ENCODE data around the gene ANKRD63.

The ANKRD63 gene

GRCh38 chr15:40265355-40265754 lies 17.5 kb downstream of the ANKRD63 start:
- no peak overlapping the region for H2BK5ac ChIP-seq (ENCODE audit: low read length)
- peaks cover 0 to under 1% of the 10 kb centered on the region in 2 donors for H3K9me3 ChIP-seq (replicated peaks in 1 of 2; ENCODE audit: control insufficient read depth in 2 of 2, insufficient read depth in 1 of 2, low read depth in 1 of 2, low read length in 2 of 2)
- H3K4ac ChIP-seq (ENCODE audit: low read length): no peak overlapping the region
- no peak overlapping the region for H3K14ac ChIP-seq (ENCODE audit: low read length)
- H2BK120ac ChIP-seq (ENCODE audit: low read depth, low read length): no peak overlapping the region
- no peak overlapping the region for H3K27ac ChIP-seq (replicated peaks; ENCODE audit: low read length)
- H3K18ac ChIP-seq (ENCODE audit: low read length): no peak overlapping the region
- no peak overlapping the region for H4K91ac ChIP-seq (ENCODE audit: low read depth, low read length, poor library complexity)
- H2BK15ac ChIP-seq (ENCODE audit: low read length): no peak overlapping the region
- WGBS, 2 donors (ENCODE audit: extremely low coverage in 2 of 2, insufficient read length in 2 of 2, insufficient replicate concordance in 1 of 2): no CpG with 5 or more reads among the region's 10 CpGs
- H3K23ac ChIP-seq (ENCODE audit: low read depth, low read length, poor library complexity): no peak overlapping the region
- H3K9ac ChIP-seq (ENCODE audit: low read depth, low read length, poor library complexity): no peak overlapping the region
- no peak for DNase-seq (ENCODE audit: low spot score)
- no peak overlapping the region for H2AFZ ChIP-seq (ENCODE audit: low read length)
- no peaks in the 10 kb centered on the region for H3K79me1 ChIP-seq (ENCODE audit: low read depth, low read length)
- H4K8ac ChIP-seq (ENCODE audit: low read depth, low read length): no peak overlapping the region
- peak overlapping the region; percentile 64 for H2AK5ac ChIP-seq (ENCODE audit: low read depth, low read length)
- no peaks in the 10 kb centered on the region for H3K27me3 ChIP-seq (ENCODE audit: control insufficient read depth in 3 of 3, insufficient read depth in 3 of 3, low read depth in 1 of 3, low read length in 3 of 3)
- no peak overlapping the region for H3K4me3 ChIP-seq (ENCODE audit: low read length in 2 of 2)
- H2BK12ac ChIP-seq (ENCODE audit: low read length): no peak overlapping the region
- no peak overlapping the region for H3K4me2 ChIP-seq (ENCODE audit: insufficient read depth, low read length, poor library complexity, severe bottlenecking)
- H3K4me1 ChIP-seq (ENCODE audit: control insufficient read depth in 2 of 2, insufficient read depth in 1 of 2, low read depth in 1 of 2, low read length in 2 of 2): peaks cover 5 to 12% of the 10 kb centered on the region in 2 donors
- no peaks in the 10 kb centered on the region for H3K36me3 ChIP-seq (replicated peaks in 1 of 2; ENCODE audit: control insufficient read depth in 2 of 2, insufficient read depth in 2 of 2, low read length in 2 of 2)

- Histone ChIP-seq H2AFZ (ENCODE audit: low read length) (no peak overlapping the region), H2BK15ac (ENCODE audit: low read length) (peak overlapping the region; percentile 59), H3K14ac (ENCODE audit: low read length) (no peak overlapping the region), H4K91ac (ENCODE audit: low read depth, low read length, poor library complexity) (no peak overlapping the region), H3K9me3 (replicated peaks in 1 of 2; ENCODE audit: control insufficient read depth in 2 of 2, insufficient read depth in 1 of 2, low read depth in 1 of 2, low read length in 2 of 2) (no peaks in the 10 kb centered on the region), H3K23ac (ENCODE audit: low read depth, low read length, poor library complexity) (no peak overlapping the region), H2AK5ac (ENCODE audit: low read depth, low read length) (no peak overlapping the region), H3K4me2 (ENCODE audit: insufficient read depth, low read length, poor library complexity, severe bottlenecking) (no peak overlapping the region), H3K27me3 (ENCODE audit: control insufficient read depth in 3 of 3, insufficient read depth in 3 of 3, low read depth in 1 of 3, low read length in 3 of 3) (no peaks in the 10 kb centered on the region), H3K4ac (ENCODE audit: low read length) (no peak overlapping the region), H3K18ac (ENCODE audit: low read length) (no peak overlapping the region), H3K4me3 (ENCODE audit: low read length in 2 of 2) (no peak overlapping the region), H2BK12ac (ENCODE audit: low read length) (no peak overlapping the region), H3K79me1 (ENCODE audit: low read depth, low read length) (no peaks in the 10 kb centered on the region), H2BK5ac (ENCODE audit: low read length) (no peak overlapping the region), H3K36me3 (replicated peaks in 1 of 2; ENCODE audit: control insufficient read depth in 2 of 2, insufficient read depth in 2 of 2, low read length in 2 of 2) (no peaks in the 10 kb centered on the region), H3K9ac (ENCODE audit: low read depth, low read length, poor library complexity) (no peak overlapping the region), H2BK120ac (ENCODE audit: low read depth, low read length) (no peak overlapping the region), H3K4me1 (ENCODE audit: control insufficient read depth in 2 of 2, insufficient read depth in 1 of 2, low read depth in 1 of 2, low read length in 2 of 2) (peaks cover 5 to 12% of the 10 kb centered on the region in 2 donors), H3K27ac (replicated peaks; ENCODE audit: low read length) (no peak overlapping the region), H4K8ac (ENCODE audit: low read depth, low read length) (no peak overlapping the region)
- DNase-seq (ENCODE audit: low spot score): no peak
- no CpG with 5 or more reads among the region's 16 CpGs for WGBS, 2 donors (ENCODE audit: extremely low coverage in 2 of 2, insufficient read length in 2 of 2, insufficient replicate concordance in 1 of 2)
These were observed 18.3 kb downstream of the ANKRD63 start for GRCh38 chr15:40264321-40265153.

- Histone ChIP-seq H3K14ac (ENCODE audit: low read length) (no peak overlapping the region), H3K27ac (replicated peaks; ENCODE audit: low read length) (no peak overlapping the region), H2AFZ (ENCODE audit: low read length) (no peak overlapping the region), H3K79me1 (ENCODE audit: low read depth, low read length) (no peaks in the 10 kb centered on the region), H4K91ac (ENCODE audit: low read depth, low read length, poor library complexity) (no peak overlapping the region), H2BK15ac (ENCODE audit: low read length) (no peak overlapping the region), H2BK120ac (ENCODE audit: low read depth, low read length) (no peak overlapping the region), H3K36me3 (replicated peaks in 1 of 2; ENCODE audit: control insufficient read depth in 2 of 2, insufficient read depth in 2 of 2, low read length in 2 of 2) (no peaks in the 10 kb centered on the region), H3K4me3 (ENCODE audit: low read length in 2 of 2) (no peak overlapping the region), H3K27me3 (ENCODE audit: control insufficient read depth in 3 of 3, insufficient read depth in 3 of 3, low read depth in 1 of 3, low read length in 3 of 3) (no peaks in the 10 kb centered on the region), H3K23ac (ENCODE audit: low read depth, low read length, poor library complexity) (no peak overlapping the region), H3K4ac (ENCODE audit: low read length) (no peak overlapping the region), H4K8ac (ENCODE audit: low read depth, low read length) (no peak overlapping the region), H3K4me1 (ENCODE audit: control insufficient read depth in 2 of 2, insufficient read depth in 1 of 2, low read depth in 1 of 2, low read length in 2 of 2) (peaks cover 5 to 21% of the 10 kb centered on the region in 2 donors), H2AK5ac (ENCODE audit: low read depth, low read length) (no peak overlapping the region), H2BK12ac (ENCODE audit: low read length) (no peak overlapping the region), H2BK5ac (ENCODE audit: low read length) (no peak overlapping the region), H3K9ac (ENCODE audit: low read depth, low read length, poor library complexity) (no peak overlapping the region), H3K4me2 (ENCODE audit: insufficient read depth, low read length, poor library complexity, severe bottlenecking) (no peak overlapping the region), H3K18ac (ENCODE audit: low read length) (no peak overlapping the region), H3K9me3 (replicated peaks in 1 of 2; ENCODE audit: control insufficient read depth in 2 of 2, insufficient read depth in 1 of 2, low read depth in 1 of 2, low read length in 2 of 2) (no peaks in the 10 kb centered on the region)
- no CpG with 5 or more reads among the region's 12 CpGs for WGBS, 2 donors (ENCODE audit: extremely low coverage in 2 of 2, insufficient read length in 2 of 2, insufficient replicate concordance in 1 of 2)
- DNase-seq (ENCODE audit: low spot score): no peak
These were observed 19.7 kb downstream of the ANKRD63 start for GRCh38 chr15:40263024-40263754.

- no peak overlapping the region for H3K23ac ChIP-seq (ENCODE audit: low read depth, low read length, poor library complexity)
- no peak overlapping the region for H2BK120ac ChIP-seq (ENCODE audit: low read depth, low read length)
- WGBS, 2 donors (ENCODE audit: extremely low coverage in 2 of 2, insufficient read length in 2 of 2, insufficient replicate concordance in 1 of 2): no CpG with 5 or more reads among the region's 7 CpGs
- peaks cover 0 to 15% of the 10 kb centered on the region in 2 donors for H3K4me1 ChIP-seq (ENCODE audit: control insufficient read depth in 2 of 2, insufficient read depth in 1 of 2, low read depth in 1 of 2, low read length in 2 of 2)
- no peak overlapping the region for H4K91ac ChIP-seq (ENCODE audit: low read depth, low read length, poor library complexity)
- peak overlapping the region; percentile 30 for H3K18ac ChIP-seq (ENCODE audit: low read length)
- H3K9ac ChIP-seq (ENCODE audit: low read depth, low read length, poor library complexity): no peak overlapping the region
- H3K27me3 ChIP-seq (ENCODE audit: control insufficient read depth in 3 of 3, insufficient read depth in 3 of 3, low read depth in 1 of 3, low read length in 3 of 3): peaks cover 0 to 5% (median 5%) of the 10 kb centered on the region in 3 experiments
- H3K14ac ChIP-seq (ENCODE audit: low read length): no peak overlapping the region
- no peak for DNase-seq (ENCODE audit: low spot score)
- H3K27ac ChIP-seq (replicated peaks; ENCODE audit: low read length): no peak overlapping the region
- H2AK5ac ChIP-seq (ENCODE audit: low read depth, low read length): no peak overlapping the region
- no peaks in the 10 kb centered on the region for H3K79me1 ChIP-seq (ENCODE audit: low read depth, low read length)
- no peak overlapping the region for H3K4me2 ChIP-seq (ENCODE audit: insufficient read depth, low read length, poor library complexity, severe bottlenecking)
- H2BK5ac ChIP-seq (ENCODE audit: low read length): no peak overlapping the region
- H2BK15ac ChIP-seq (ENCODE audit: low read length): no peak overlapping the region
- H3K9me3 ChIP-seq (replicated peaks in 1 of 2; ENCODE audit: control insufficient read depth in 2 of 2, insufficient read depth in 1 of 2, low read depth in 1 of 2, low read length in 2 of 2): no peaks in the 10 kb centered on the region
- no peak overlapping the region for H3K4me3 ChIP-seq (ENCODE audit: low read length in 2 of 2)
- no peak overlapping the region for H3K4ac ChIP-seq (ENCODE audit: low read length)
- H3K36me3 ChIP-seq (replicated peaks in 1 of 2; ENCODE audit: control insufficient read depth in 2 of 2, insufficient read depth in 2 of 2, low read length in 2 of 2): no peaks in the 10 kb centered on the region
- no peak overlapping the region for H4K8ac ChIP-seq (ENCODE audit: low read depth, low read length)
- peak overlapping the region; percentile 87 for H2AFZ ChIP-seq (ENCODE audit: low read length)
- no peak overlapping the region for H2BK12ac ChIP-seq (ENCODE audit: low read length)
These were observed 23.8 kb downstream of the ANKRD63 start for GRCh38 chr15:40259021-40259420.
